SK-N-MC (cell line): ENCODE measurements around the gene EXOC5.

Experiments
- EZH2 ChIP-seq: fragments of 200-600 bp; sonication (generic); IDR thresholded peaks from one replicate; pipeline ENCODE4 v1.6.1; 2017; ENCODE audit warnings: antibody characterized with exemption
- POLR2AphosphoS5 ChIP-seq: IDR thresholded peaks from 2 replicates; pipeline ENCODE4 v1.6.1; 2012; ENCODE audit warnings: mild to moderate bottlenecking, low read depth, low read length, borderline replicate concordance

- TF ChIP-seq EZH2 = no peak
- TF ChIP-seq POLR2AphosphoS5 = no peak
Measured at GRCh38 chr14:57168138-57168679, 100.5 kb downstream of the EXOC5 start.
